ENCODE measurements around the gene ITPR3. TPM values are rescaled to one million over a fixed set of nuclear protein-coding genes. Genes with fewer than 3 reads are reported as not detected.

Gene ITPR3
- total RNA-seq, 4 donors from 2014 or later, result 139 to 250 (median 182) TPM

- peaks cover 0 to 88% (median 0%) of the 10 kb centered on the region in 3 donors for H3K36me3 ChIP-seq
- TF ChIP-seq POLR2A (IDR thresholded peaks at IDR 0.05), result no peak
- no peak for TF ChIP-seq CTCF (IDR thresholded peaks at IDR 0.05)
Measured at GRCh38 chr6:33661106-33661838, 40.1 kb downstream of the ITPR3 start.

GRCh38 chr6:33662318-33662717 lies 41.2 kb downstream of the ITPR3 start:
- H3K4me1 ChIP-seq, result no peaks in the 10 kb centered on the region
- H3K27ac ChIP-seq, result no peak overlapping the region
- peaks cover 0 to 87% (median 0%) of the 10 kb centered on the region in 3 donors for H3K36me3 ChIP-seq
- no peak for DNase-seq
- H3K27me3 ChIP-seq, result no peaks in the 10 kb centered on the region
- TF ChIP-seq POLR2A (IDR thresholded peaks at IDR 0.05) (no peak), CTCF (IDR thresholded peaks at IDR 0.05) (no peak)
- H3K4me3 ChIP-seq, result no peak overlapping the region
- H3K9me3 ChIP-seq, result no peaks in the 10 kb centered on the region

More at GRCh38 chr6:33661106-33661838, 40.1 kb downstream of the ITPR3 start:
- Histone ChIP-seq H3K4me3 (no peak overlapping the region), H3K27ac (no peak overlapping the region), H3K4me1 (no peaks in the 10 kb centered on the region), H3K27me3 (no peaks in the 10 kb centered on the region), H3K9me3 (no peaks in the 10 kb centered on the region)
- DNase-seq, result no peak

GRCh38 chr6:33663028-33663427 lies 41.9 kb downstream of the ITPR3 start:
- TF ChIP-seq CTCF (IDR thresholded peaks at IDR 0.05) (no peak), POLR2A (IDR thresholded peaks at IDR 0.05) (no peak)
- no peak overlapping the region for H3K4me3 ChIP-seq
- no peaks in the 10 kb centered on the region for H3K9me3 ChIP-seq
- no peak overlapping the region for H3K27ac ChIP-seq
- peaks cover 0 to 87% (median 3%) of the 10 kb centered on the region in 3 donors for H3K36me3 ChIP-seq
- DNase-seq, result no peak
- H3K4me1 ChIP-seq, result no peaks in the 10 kb centered on the region
- no peaks in the 10 kb centered on the region for H3K27me3 ChIP-seq

DNA sequence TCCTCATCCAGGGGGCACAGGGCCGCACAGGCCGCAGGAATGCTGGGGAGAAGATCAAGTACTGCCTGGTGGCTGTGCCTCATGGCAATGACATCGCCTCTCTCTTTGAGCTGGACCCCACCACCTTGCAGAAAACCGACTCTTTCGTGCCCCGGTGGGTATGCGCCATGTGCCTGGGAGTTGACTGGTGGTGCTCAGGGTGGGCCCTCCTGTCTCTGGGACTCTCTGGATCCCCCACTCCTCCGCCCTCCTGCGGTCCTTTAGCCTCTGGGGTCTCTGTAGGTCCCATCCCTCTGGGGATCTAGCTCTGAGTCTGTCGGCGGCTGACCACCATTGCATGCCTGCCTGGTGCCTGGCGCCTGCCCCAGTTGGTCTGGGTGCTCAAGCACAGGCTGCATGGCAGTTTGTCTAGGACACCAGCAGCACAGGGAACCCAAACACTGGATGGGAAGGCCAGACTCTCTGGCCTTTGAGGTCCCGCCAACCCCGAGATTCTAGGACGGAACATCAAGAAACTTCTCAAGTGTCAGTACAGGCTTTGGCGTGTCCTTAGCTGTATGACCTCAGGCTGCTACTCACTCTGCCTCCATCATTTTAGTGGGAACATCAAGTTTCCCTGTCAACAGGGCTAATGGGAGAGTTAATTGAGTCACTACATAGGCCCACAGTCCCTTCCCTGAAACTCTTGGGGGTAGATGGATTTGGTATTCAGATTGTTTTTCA lies 42.8 kb downstream of the ITPR3 start:
- H3K4me1 ChIP-seq, result no peaks in the 10 kb centered on the region
- H3K27ac ChIP-seq, result no peak overlapping the region
- H3K36me3 ChIP-seq, result peaks cover 0 to 89% (median 3%) of the 10 kb centered on the region in 3 donors
- DNase-seq, result no peak
- no peak overlapping the region for H3K4me3 ChIP-seq
- H3K9me3 ChIP-seq, result no peaks in the 10 kb centered on the region
- H3K27me3 ChIP-seq, result no peaks in the 10 kb centered on the region
- TF ChIP-seq POLR2A (IDR thresholded peaks at IDR 0.05) (no peak), CTCF (IDR thresholded peaks at IDR 0.05) (no peak)

GRCh38 chr6:33664506-33665057 lies 43.5 kb downstream of the ITPR3 start:
- TF ChIP-seq CTCF (IDR thresholded peaks at IDR 0.05), result no peak
- TF ChIP-seq POLR2A (IDR thresholded peaks at IDR 0.05), result no peak
- Histone ChIP-seq H3K36me3 (peaks cover 0 to 89% (median 3%) of the 10 kb centered on the region in 3 donors), H3K4me3 (no peak overlapping the region), H3K27ac (no peak overlapping the region), H3K9me3 (no peaks in the 10 kb centered on the region), H3K4me1 (no peaks in the 10 kb centered on the region), H3K27me3 (no peaks in the 10 kb centered on the region)
- DNase-seq, result no peak

Measured in Peyer's patch (tissue), 4 donors.